ENCODE results near the gene FEM1C. TPM values are rescaled to one million over a fixed set of nuclear protein-coding genes. Genes with fewer than 3 reads are reported as not detected.

The FEM1C gene
- total and polyA plus RNA-seq, 3 experiments from 2014 or later = 2.9 to 14.7 (median 14.1) TPM

GRCh38 chr5:115543365-115544042 lies 1.1 kb downstream of the FEM1C start:
- ChIA-PET CTCF (interaction anchor here (1.5 kb wide), 1 partner anchor 296 kb away, joined by 6 read pairs; no protein-coding TSS in a partner anchor), POLR2A (interaction anchor here (0.7 to 2.1 kb wide), 7 partner anchors 15 to 298 kb away, joined by 3 to 16 read pairs (median 4); partner anchors contain the start of genes AP3S1, ATG12 and TMED7)
- H3K36me3 ChIP-seq (ENCODE audit: insufficient read depth, low read length) = peaks cover 4% of the 10 kb centered on the region
- H3K27me3 ChIP-seq (ENCODE audit: insufficient read depth, low read length, poor library complexity, severe bottlenecking) = no peaks in the 10 kb centered on the region
- H3K4me3 ChIP-seq (ENCODE audit: low read length) = peak overlapping the region; percentile 74
- peaks cover 13 to 54% (median 15%) of the 10 kb centered on the region in 3 donors for H3K36me3 Mint-ChIP-seq
- H3K4me3 Mint-ChIP-seq = peak overlapping the region; percentile 94 to 100 (median 97)
- H3K9me3 ChIP-seq (ENCODE audit: low read length) = no peaks in the 10 kb centered on the region
- peak overlapping the region; percentile 91 for H3K27ac ChIP-seq (ENCODE audit: low read depth, low read length)
- peak in 3 of 5 donors; percentile 16 to 62 (median 61) for DNase-seq
- peaks cover 57 to 62% (median 61%) of the 10 kb centered on the region in 3 donors for H3K4me1 Mint-ChIP-seq
- peaks cover 0 to 6% (median 0%) of the 10 kb centered on the region in 5 donors for H3K9me3 Mint-ChIP-seq
- peaks cover 55% of the 10 kb centered on the region for H3K4me1 ChIP-seq (ENCODE audit: insufficient read depth, low read length)
- peak overlapping the region; percentile 93 to 100 (median 98) for H3K27ac Mint-ChIP-seq
- H3K27me3 Mint-ChIP-seq = peaks cover 0 to 2% of the 10 kb centered on the region in 2 donors

- DNase-seq = no peak
- H3K4me3 Mint-ChIP-seq = peak overlapping the region; percentile 94 to 100 (median 97)
- H3K27ac ChIP-seq (ENCODE audit: low read depth, low read length) = no peak overlapping the region
- H3K36me3 Mint-ChIP-seq = peaks cover 17 to 59% (median 21%) of the 10 kb centered on the region in 3 donors
- peaks cover 63 to 69% (median 68%) of the 10 kb centered on the region in 3 donors for H3K4me1 Mint-ChIP-seq
- CTCF ChIA-PET = interaction anchor here (1.5 kb wide), 1 partner anchor 296 kb away, joined by 6 read pairs; no protein-coding TSS in a partner anchor
- no peaks in the 10 kb centered on the region for H3K9me3 ChIP-seq (ENCODE audit: low read length)
- peaks cover 0 to 2% of the 10 kb centered on the region in 2 donors for H3K27me3 Mint-ChIP-seq
- H3K27ac Mint-ChIP-seq = peak overlapping the region; percentile 47 to 99 (median 97)
- peaks cover 0 to 6% (median 0%) of the 10 kb centered on the region in 5 donors for H3K9me3 Mint-ChIP-seq
- peaks cover 62% of the 10 kb centered on the region for H3K4me1 ChIP-seq (ENCODE audit: insufficient read depth, low read length)
- peaks cover 4% of the 10 kb centered on the region for H3K36me3 ChIP-seq (ENCODE audit: insufficient read depth, low read length)
- H3K4me3 ChIP-seq (ENCODE audit: low read length) = peak overlapping the region; percentile 74
- H3K27me3 ChIP-seq (ENCODE audit: insufficient read depth, low read length, poor library complexity, severe bottlenecking) = no peaks in the 10 kb centered on the region
- POLR2A ChIA-PET = interaction anchor here (0.7 kb wide), 1 partner anchor 20 kb away, joined by 3 read pairs; no protein-coding TSS in a partner anchor
Measured at GRCh38 chr5:115542651-115543364, 1.8 kb downstream of the FEM1C start.

- peak overlapping the region; percentile 1 for H3K27ac ChIP-seq (ENCODE audit: low read depth, low read length)
- CTCF ChIA-PET = no interaction called here
- peaks cover 4% of the 10 kb centered on the region for H3K36me3 ChIP-seq (ENCODE audit: insufficient read depth, low read length)
- no peaks in the 10 kb centered on the region for H3K9me3 ChIP-seq (ENCODE audit: low read length)
- peaks cover 67% of the 10 kb centered on the region for H3K4me1 ChIP-seq (ENCODE audit: insufficient read depth, low read length)
- H3K9me3 Mint-ChIP-seq = peaks cover 0 to 6% (median 0%) of the 10 kb centered on the region in 5 donors
- POLR2A ChIA-PET = no interaction called here
- H3K4me1 Mint-ChIP-seq = peaks cover 69 to 76% (median 75%) of the 10 kb centered on the region in 3 donors
- H3K4me3 Mint-ChIP-seq = peak overlapping the region; percentile 94 to 100 (median 97)
- H3K27ac Mint-ChIP-seq = peak overlapping the region in 5 of 8 donors; percentile 15 to 98 (median 93)
- peaks cover 19 to 64% (median 24%) of the 10 kb centered on the region in 3 donors for H3K36me3 Mint-ChIP-seq
- H3K4me3 ChIP-seq (ENCODE audit: low read length) = peak overlapping the region; percentile 74
- DNase-seq = no peak
- no peaks in the 10 kb centered on the region for H3K27me3 ChIP-seq (ENCODE audit: insufficient read depth, low read length, poor library complexity, severe bottlenecking)
- H3K27me3 Mint-ChIP-seq = peaks cover 0 to 2% of the 10 kb centered on the region in 2 donors
Measured at GRCh38 chr5:115542086-115542485, 2.5 kb downstream of the FEM1C start.

GRCh38 chr5:115541611-115542010 lies 3.0 kb downstream of the FEM1C start:
- Histone ChIP-seq H3K9me3 (ENCODE audit: low read length) (no peaks in the 10 kb centered on the region), H3K4me3 (ENCODE audit: low read length) (peak overlapping the region; percentile 3), H3K27ac (ENCODE audit: low read depth, low read length) (no peak overlapping the region), H3K27me3 (ENCODE audit: insufficient read depth, low read length, poor library complexity, severe bottlenecking) (no peaks in the 10 kb centered on the region), H3K4me1 (ENCODE audit: insufficient read depth, low read length) (peaks cover 72% of the 10 kb centered on the region), H3K36me3 (ENCODE audit: insufficient read depth, low read length) (peaks cover 4% of the 10 kb centered on the region)
- no peak for DNase-seq
- peaks cover 0 to 2% of the 10 kb centered on the region in 2 donors for H3K27me3 Mint-ChIP-seq
- ChIA-PET CTCF (no interaction called here), POLR2A (no interaction called here)
- peaks cover 73 to 81% (median 80%) of the 10 kb centered on the region in 3 donors for H3K4me1 Mint-ChIP-seq
- H3K4me3 Mint-ChIP-seq = peak overlapping the region; percentile 94 to 100 (median 97)
- H3K36me3 Mint-ChIP-seq = peaks cover 23 to 69% (median 27%) of the 10 kb centered on the region in 3 donors
- H3K9me3 Mint-ChIP-seq = peaks cover 0 to 6% (median 0%) of the 10 kb centered on the region in 5 donors
- H3K27ac Mint-ChIP-seq = peak overlapping the region in 3 of 8 donors; percentile 8 to 14 (median 12)

GRCh38 chr5:115535479-115536035 lies 9.0 kb downstream of the FEM1C start:
- Histone ChIP-seq H3K4me1 (ENCODE audit: insufficient read depth, low read length) (peaks cover 63% of the 10 kb centered on the region), H3K36me3 (ENCODE audit: insufficient read depth, low read length) (peaks cover 4% of the 10 kb centered on the region), H3K9me3 (ENCODE audit: low read length) (no peaks in the 10 kb centered on the region), H3K27ac (ENCODE audit: low read depth, low read length) (no peak overlapping the region), H3K4me3 (ENCODE audit: low read length) (no peak overlapping the region), H3K27me3 (ENCODE audit: insufficient read depth, low read length, poor library complexity, severe bottlenecking) (no peaks in the 10 kb centered on the region)
- H3K27me3 Mint-ChIP-seq = no peaks in the 10 kb centered on the region
- peaks cover 32 to 69% (median 35%) of the 10 kb centered on the region in 3 donors for H3K36me3 Mint-ChIP-seq
- H3K27ac Mint-ChIP-seq = no peak overlapping the region
- peak overlapping the region in 6 of 7 donors; percentile 5 to 63 (median 26) for H3K4me3 Mint-ChIP-seq
- ChIA-PET POLR2A (no interaction called here), CTCF (no interaction called here)
- no peak for DNase-seq
- H3K4me1 Mint-ChIP-seq = peaks cover 85 to 98% (median 94%) of the 10 kb centered on the region in 3 donors
- no peaks in the 10 kb centered on the region for H3K9me3 Mint-ChIP-seq

GRCh38 chr5:115532517-115532916 lies 12.1 kb downstream of the FEM1C start:
- H3K27ac Mint-ChIP-seq = peak overlapping the region in 1 of 8 donors; percentile 32
- no peaks in the 10 kb centered on the region for H3K27me3 ChIP-seq (ENCODE audit: insufficient read depth, low read length, poor library complexity, severe bottlenecking)
- H3K9me3 Mint-ChIP-seq = no peaks in the 10 kb centered on the region
- POLR2A ChIA-PET = no interaction called here
- H3K4me1 ChIP-seq (ENCODE audit: insufficient read depth, low read length) = peaks cover 50% of the 10 kb centered on the region
- CTCF ChIA-PET = no interaction called here
- H3K27me3 Mint-ChIP-seq = no peaks in the 10 kb centered on the region
- no peaks in the 10 kb centered on the region for H3K9me3 ChIP-seq (ENCODE audit: low read length)
- H3K4me3 ChIP-seq (ENCODE audit: low read length) = no peak overlapping the region
- DNase-seq = no peak
- peaks cover 20 to 64% (median 27%) of the 10 kb centered on the region in 3 donors for H3K36me3 Mint-ChIP-seq
- H3K4me1 Mint-ChIP-seq = peaks cover 80 to 95% (median 91%) of the 10 kb centered on the region in 3 donors
- peak overlapping the region in 2 of 7 donors; percentile 1 to 37 for H3K4me3 Mint-ChIP-seq
- no peak overlapping the region for H3K27ac ChIP-seq (ENCODE audit: low read depth, low read length)
- peaks cover 4% of the 10 kb centered on the region for H3K36me3 ChIP-seq (ENCODE audit: insufficient read depth, low read length)

- Histone ChIP-seq H3K4me1 (ENCODE audit: insufficient read depth, low read length) (peaks cover 44% of the 10 kb centered on the region), H3K4me3 (ENCODE audit: low read length) (no peak overlapping the region), H3K36me3 (ENCODE audit: insufficient read depth, low read length) (peaks cover 4% of the 10 kb centered on the region), H3K9me3 (ENCODE audit: low read length) (no peaks in the 10 kb centered on the region), H3K27me3 (ENCODE audit: insufficient read depth, low read length, poor library complexity, severe bottlenecking) (no peaks in the 10 kb centered on the region), H3K27ac (ENCODE audit: low read depth, low read length) (no peak overlapping the region)
- H3K4me1 Mint-ChIP-seq = peaks cover 81 to 94% (median 91%) of the 10 kb centered on the region in 3 donors
- H3K36me3 Mint-ChIP-seq = peaks cover 15 to 62% (median 23%) of the 10 kb centered on the region in 3 donors
- peak overlapping the region in 3 of 7 donors; percentile 0 to 23 (median 3) for H3K4me3 Mint-ChIP-seq
- peak overlapping the region in 4 of 8 donors; percentile 0 to 58 (median 22) for H3K27ac Mint-ChIP-seq
- no peaks in the 10 kb centered on the region for H3K27me3 Mint-ChIP-seq
- DNase-seq = no peak
- CTCF ChIA-PET = interaction anchor here (0.6 kb wide), 1 partner anchor 42 kb away, joined by 4 read pairs; no protein-coding TSS in a partner anchor
- no peaks in the 10 kb centered on the region for H3K9me3 Mint-ChIP-seq
- POLR2A ChIA-PET = no interaction called here
Measured at GRCh38 chr5:115531787-115532367, 12.7 kb downstream of the FEM1C start.
